ENCODE measurements around the gene VGLL4. TPM values are rescaled to one million over a fixed set of nuclear protein-coding genes. Genes with fewer than 3 reads are reported as not detected.
A peak's percentile ranks its signal among the peaks of the same experiment; 100 is the strongest.

The VGLL4 gene
- total RNA-seq, 1 donor from 2014 or later = 26.2 TPM

- DNase-seq (no peak), ATAC-seq (no peak)
- intact Hi-C loops (cut with micrococcal nuclease) = loop anchor here (10.0 kb wide), 1 partner anchor 50 kb away; no protein-coding TSS in a partner anchor
Measured at GRCh38 chr3:11634974-11635612, 8.6 kb downstream of the VGLL4 start.

GRCh38 chr3:11634081-11634635 is 9.6 kb downstream of the VGLL4 start:
- ATAC-seq (peak; percentile 59), DNase-seq (no peak)
- intact Hi-C loops (cut with micrococcal nuclease) = loop anchor here (10.0 kb wide), 1 partner anchor 49 kb away; no protein-coding TSS in a partner anchor

GRCh38 chr3:11632966-11633365 is 10.7 kb downstream of the VGLL4 start:
- DNase-seq = no peak
- intact Hi-C loops (cut with micrococcal nuclease) = loop anchor here (10.0 kb wide), 1 partner anchor 48 kb away; no protein-coding TSS in a partner anchor
- ATAC-seq = no peak

- intact Hi-C loops (cut with micrococcal nuclease) = loop anchor here (10.0 kb wide), 1 partner anchor 48 kb away; no protein-coding TSS in a partner anchor
- ATAC-seq (no peak), DNase-seq (no peak)
Measured at GRCh38 chr3:11632564-11632963, 11.2 kb downstream of the VGLL4 start.

GRCh38 chr3:11631820-11632219 is 11.9 kb downstream of the VGLL4 start:
- DNase-seq = no peak
- intact Hi-C loops (cut with micrococcal nuclease) = loop anchor here (10.0 kb wide), 1 partner anchor 47 kb away; no protein-coding TSS in a partner anchor
- no peak for ATAC-seq

- ATAC-seq (no peak), DNase-seq (no peak)
- intact Hi-C loops (cut with micrococcal nuclease) = loop anchor here (10.0 kb wide), 1 partner anchor 45 kb away; no protein-coding TSS in a partner anchor
Measured at GRCh38 chr3:11629716-11630115, 14.0 kb downstream of the VGLL4 start.

GRCh38 chr3:11627612-11628011 is 16.1 kb downstream of the VGLL4 start:
- intact Hi-C loops (cut with micrococcal nuclease) = no loop called here

GRCh38 chr3:11626084-11626463 is 17.6 kb downstream of the VGLL4 start:
- intact Hi-C loops (cut with micrococcal nuclease) = no loop called here
- ATAC-seq (no peak), DNase-seq (no peak)

More at GRCh38 chr3:11627612-11628011, 16.1 kb downstream of the VGLL4 start:
- ATAC-seq (no peak), DNase-seq (no peak)

- ATAC-seq (no peak), DNase-seq (no peak)
- intact Hi-C loops (cut with micrococcal nuclease) = no loop called here
Measured at GRCh38 chr3:11625376-11626083, 18.2 kb downstream of the VGLL4 start.

GRCh38 chr3:11624704-11625375 is 18.9 kb downstream of the VGLL4 start:
- ATAC-seq = peak; percentile 12
- DNase-seq = no peak
- intact Hi-C loops (cut with micrococcal nuclease) = no loop called here

- intact Hi-C loops (cut with micrococcal nuclease) = no loop called here
- DNase-seq (no peak), ATAC-seq (no peak)
Measured at GRCh38 chr3:11624161-11624560, 19.6 kb downstream of the VGLL4 start.

GRCh38 chr3:11622586-11623550 is 20.8 kb downstream of the VGLL4 start:
- intact Hi-C loops (cut with micrococcal nuclease) = no loop called here
- no peak for DNase-seq
- no peak for ATAC-seq

GRCh38 chr3:11621077-11621476 is 22.6 kb downstream of the VGLL4 start:
- intact Hi-C loops (cut with micrococcal nuclease) = no loop called here
- DNase-seq = no peak
- no peak for ATAC-seq

GRCh38 chr3:11619946-11620652 is 23.6 kb downstream of the VGLL4 start:
- ATAC-seq (no peak), DNase-seq (no peak)
- intact Hi-C loops (cut with micrococcal nuclease) = no loop called here

GRCh38 chr3:11619461-11619860 is 24.3 kb downstream of the VGLL4 start:
- ATAC-seq (no peak), DNase-seq (no peak)
- intact Hi-C loops (cut with micrococcal nuclease) = no loop called here

GRCh38 chr3:11618904-11619303 is 24.8 kb downstream of the VGLL4 start:
- DNase-seq (no peak), ATAC-seq (no peak)

GRCh38 chr3:11616551-11616950 is 27.2 kb downstream of the VGLL4 start:
- ATAC-seq = no peak
- intact Hi-C loops (cut with micrococcal nuclease) = no loop called here
- DNase-seq = no peak

More at GRCh38 chr3:11618904-11619303, 24.8 kb downstream of the VGLL4 start:
- intact Hi-C loops (cut with micrococcal nuclease) = no loop called here

All from left ventricle myocardium superior (tissue), 1 donor.